SU-DHL-6 (cell line): ENCODE results near the gene DYSF.

ENCODE experiments used
- H2AFZ ChIP-seq: fragments of 200-600 bp; sonication (generic); 2 replicates; pipeline ENCODE4 v1.6.1; 2014; ENCODE audit warnings: low read depth, mild to moderate bottlenecking, moderate library complexity, mixed read lengths, antibody characterized with exemption, low read length; ENCODE audit not compliant: severe bottlenecking
- H3F3A ChIP-seq: fragments of 200-600 bp; shearing (Covaris generic); 2 replicates; pipeline ENCODE4 v1.6.0; 2016; ENCODE audit warnings: antibody characterized with exemption, mild to moderate bottlenecking; ENCODE audit not compliant: insufficient read depth
- H3K27ac ChIP-seq: fragments of 200-600 bp; sonication (generic); 2 replicates; pipeline ENCODE4 v1.5.1; 2016; ENCODE audit warnings: low read depth, mild to moderate bottlenecking, low read length, moderate library complexity, mixed read lengths
- H3K27me3 ChIP-seq: fragments of 200-600 bp; sonication (generic), shearing (Covaris generic); 2 replicates; pipeline ENCODE4 v1.6.0; 2014; ENCODE audit warnings: mild to moderate bottlenecking, low read length
- H3K36me3 ChIP-seq: fragments of 200-600 bp; sonication (generic); 2 replicates; pipeline ENCODE4 v1.6.1; 2014; ENCODE audit warnings: mild to moderate bottlenecking, low read length, mixed read lengths
- H3K4me2 ChIP-seq: fragments of 300-600, 200-600 bp; shearing (Covaris generic), sonication (generic); 2 replicates; pipeline ENCODE4 v1.6.0; 2014; ENCODE audit warnings: low read length, low read depth, mild to moderate bottlenecking; ENCODE audit not compliant: poor library complexity, severe bottlenecking
- H3K4me3 ChIP-seq: fragments of 200-600 bp; sonication (generic); 2 replicates; pipeline ENCODE4 v1.5.1; 2014; ENCODE audit warnings: antibody characterized with exemption, low read length, mild to moderate bottlenecking, mixed read lengths; ENCODE audit not compliant: insufficient read depth, poor library complexity, severe bottlenecking
- H3K79me2 ChIP-seq: fragments of 200-600 bp; sonication (generic); 2 replicates; pipeline ENCODE4 v1.6.1; 2014; ENCODE audit warnings: mild to moderate bottlenecking, low read length, moderate library complexity; ENCODE audit not compliant: insufficient read depth
- H3K9ac ChIP-seq: fragments of 200-600 bp; sonication (generic); 2 replicates; pipeline ENCODE4 v1.7.0; 2014; ENCODE audit warnings: mild to moderate bottlenecking, low read length
- H3K9me2 ChIP-seq: fragments of 200-600 bp; sonication (generic); replicated peaks from 2 replicates; pipeline ENCODE4 v1.6.1; 2014; ENCODE audit warnings: low read length; ENCODE audit not compliant: insufficient read depth
- H3K9me3 ChIP-seq: fragments of 200-600 bp; sonication (generic); 2 replicates; pipeline ENCODE4 v1.6.1; 2014; ENCODE audit warnings: low read length, mixed read lengths; ENCODE audit not compliant: insufficient read depth
- H4K20me1 ChIP-seq: fragments of 200-600 bp; sonication (generic); 2 replicates; pipeline ENCODE4 v1.6.1; 2014; ENCODE audit warnings: low read depth, mild to moderate bottlenecking, antibody characterized with exemption, low read length, moderate library complexity, mixed read lengths
- EZH2phosphoT487 ChIP-seq: fragments of 200-600 bp; sonication (generic), shearing (Covaris generic); conservative IDR thresholded peaks from 2 replicates; pipeline ENCODE4 v1.6.1; 2018; ENCODE audit warnings: mild to moderate bottlenecking, antibody characterized with exemption, low read length, moderate library complexity, mixed read lengths
- TF ChIP-seq, protein P1 (sequence below): fragments of 200-600 bp; sonication (generic); IDR thresholded peaks from one replicate; pipeline ENCODE4 v1.5.1; 2017; ENCODE audit warnings: antibody characterized with exemption, mild to moderate bottlenecking, low read length, moderate library complexity; ENCODE audit not compliant: insufficient read depth, poor library complexity, severe bottlenecking

The DYSF gene

DNA sequence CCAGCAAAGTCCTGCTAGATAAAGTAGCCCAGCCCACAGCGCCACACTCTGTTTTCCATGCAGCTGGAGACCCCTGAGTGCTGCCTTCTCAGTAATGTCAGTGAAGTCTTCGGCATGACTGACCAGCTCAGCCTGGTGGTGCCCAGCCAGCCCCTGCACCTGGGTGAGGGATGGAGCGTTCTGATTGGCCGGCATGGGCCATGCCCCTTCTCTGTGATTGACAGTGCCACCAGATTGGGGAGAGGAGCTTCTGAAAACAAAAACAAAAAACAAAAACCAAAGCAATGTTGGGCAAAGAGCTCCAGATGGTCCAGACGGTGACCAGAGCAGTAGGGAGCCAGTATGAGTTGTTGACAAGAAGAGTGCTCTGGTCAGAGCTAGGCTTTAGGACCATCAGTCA lies 122.6 kb downstream of the DYSF start:
- Histone ChIP-seq H3K27ac (no peak overlapping the region), H3K9me3 (no peaks in the 10 kb centered on the region), H3K36me3 (no peaks in the 10 kb centered on the region), H2AFZ (no peak overlapping the region), H3K9me2 (no peaks in the 10 kb centered on the region), H3K9ac (no peak overlapping the region), H4K20me1 (no peaks in the 10 kb centered on the region), H3F3A (no peaks in the 10 kb centered on the region), H3K4me3 (no peak overlapping the region), H3K79me2 (no peaks in the 10 kb centered on the region), H3K27me3 (no peaks in the 10 kb centered on the region), H3K4me2 (no peak overlapping the region)
- TF ChIP-seq, protein P1, sequence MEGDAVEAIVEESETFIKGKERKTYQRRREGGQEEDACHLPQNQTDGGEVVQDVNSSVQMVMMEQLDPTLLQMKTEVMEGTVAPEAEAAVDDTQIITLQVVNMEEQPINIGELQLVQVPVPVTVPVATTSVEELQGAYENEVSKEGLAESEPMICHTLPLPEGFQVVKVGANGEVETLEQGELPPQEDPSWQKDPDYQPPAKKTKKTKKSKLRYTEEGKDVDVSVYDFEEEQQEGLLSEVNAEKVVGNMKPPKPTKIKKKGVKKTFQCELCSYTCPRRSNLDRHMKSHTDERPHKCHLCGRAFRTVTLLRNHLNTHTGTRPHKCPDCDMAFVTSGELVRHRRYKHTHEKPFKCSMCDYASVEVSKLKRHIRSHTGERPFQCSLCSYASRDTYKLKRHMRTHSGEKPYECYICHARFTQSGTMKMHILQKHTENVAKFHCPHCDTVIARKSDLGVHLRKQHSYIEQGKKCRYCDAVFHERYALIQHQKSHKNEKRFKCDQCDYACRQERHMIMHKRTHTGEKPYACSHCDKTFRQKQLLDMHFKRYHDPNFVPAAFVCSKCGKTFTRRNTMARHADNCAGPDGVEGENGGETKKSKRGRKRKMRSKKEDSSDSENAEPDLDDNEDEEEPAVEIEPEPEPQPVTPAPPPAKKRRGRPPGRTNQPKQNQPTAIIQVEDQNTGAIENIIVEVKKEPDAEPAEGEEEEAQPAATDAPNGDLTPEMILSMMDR, result no peak
- TF ChIP-seq EZH2phosphoT487, result no peak

GRCh38 chr2:71576541-71576940 lies 123.2 kb downstream of the DYSF start:
- Histone ChIP-seq H3K36me3 (no peaks in the 10 kb centered on the region), H3F3A (no peaks in the 10 kb centered on the region), H3K9ac (no peak overlapping the region), H4K20me1 (no peaks in the 10 kb centered on the region), H3K27ac (no peak overlapping the region), H3K4me3 (no peak overlapping the region), H3K9me2 (no peaks in the 10 kb centered on the region), H3K9me3 (no peaks in the 10 kb centered on the region), H3K4me2 (no peak overlapping the region), H3K27me3 (no peaks in the 10 kb centered on the region), H3K79me2 (no peaks in the 10 kb centered on the region), H2AFZ (no peak overlapping the region)
- no peak for TF ChIP-seq EZH2phosphoT487
- TF ChIP-seq, protein P1, result no peak

- H3K9me2 ChIP-seq, result no peaks in the 10 kb centered on the region
- H3K9ac ChIP-seq, result no peak overlapping the region
- H4K20me1 ChIP-seq, result no peaks in the 10 kb centered on the region
- H3K9me3 ChIP-seq, result no peaks in the 10 kb centered on the region
- H3K36me3 ChIP-seq, result no peaks in the 10 kb centered on the region
- H3K27me3 ChIP-seq, result no peaks in the 10 kb centered on the region
- TF ChIP-seq, protein P1, result no peak
- no peak for TF ChIP-seq EZH2phosphoT487
- no peaks in the 10 kb centered on the region for H3F3A ChIP-seq
- H3K4me2 ChIP-seq, result no peak overlapping the region
- no peaks in the 10 kb centered on the region for H3K79me2 ChIP-seq
- H3K27ac ChIP-seq, result no peak overlapping the region
- no peak overlapping the region for H3K4me3 ChIP-seq
- no peak overlapping the region for H2AFZ ChIP-seq
Observed at GRCh38 chr2:71577209-71577608, 123.8 kb downstream of the DYSF start.
